Measurements from ENCODE around the gene KCTD18.
A peak's percentile ranks its signal among the peaks of the same experiment; 100 is the strongest.

KCTD18 gene

GRCh38 chr2:200492656-200493055 is 17.2 kb downstream of the KCTD18 start:
- DNase-seq = no peak
- in situ Hi-C loops (cut with HindIII; ENCODE audit: low pct_ligation_motif_present, low pct_unique_long_range_greater_than_20kb, low sequenced_read_pairs) = loop anchor here (25.0 kb wide), 1 partner anchor 505 kb away; no protein-coding TSS in a partner anchor

- in situ Hi-C loops (cut with HindIII; ENCODE audit: low pct_ligation_motif_present, low pct_unique_long_range_greater_than_20kb, low sequenced_read_pairs) = loop anchor here (25.0 kb wide), 1 partner anchor 503 kb away; no protein-coding TSS in a partner anchor
- no peak for DNase-seq
Measured at GRCh38 chr2:200490001-200490400, 19.9 kb downstream of the KCTD18 start.

DNA sequence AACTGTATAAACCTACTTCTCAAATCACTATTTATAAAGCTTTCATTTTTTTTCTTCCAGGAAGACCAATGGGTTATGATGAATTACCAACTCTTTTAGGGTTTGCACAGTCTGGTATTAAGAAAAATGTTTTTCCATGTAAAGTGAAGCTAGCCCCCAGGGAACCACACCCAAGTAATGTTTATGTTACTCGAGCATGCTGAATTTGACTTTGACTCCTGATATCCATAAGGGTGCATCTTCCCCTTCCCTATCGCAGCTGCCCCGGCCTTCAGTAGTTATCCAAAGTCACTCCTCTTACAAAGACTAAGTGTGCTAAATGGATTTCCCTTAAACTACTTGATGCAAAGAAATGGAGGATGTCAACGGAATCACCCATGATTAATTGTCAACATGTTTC is 21.7 kb downstream of the KCTD18 start:
- in situ Hi-C loops (cut with HindIII; ENCODE audit: low pct_ligation_motif_present, low pct_unique_long_range_greater_than_20kb, low sequenced_read_pairs) = loop anchor here (25.0 kb wide), 1 partner anchor 501 kb away; no protein-coding TSS in a partner anchor

DNA sequence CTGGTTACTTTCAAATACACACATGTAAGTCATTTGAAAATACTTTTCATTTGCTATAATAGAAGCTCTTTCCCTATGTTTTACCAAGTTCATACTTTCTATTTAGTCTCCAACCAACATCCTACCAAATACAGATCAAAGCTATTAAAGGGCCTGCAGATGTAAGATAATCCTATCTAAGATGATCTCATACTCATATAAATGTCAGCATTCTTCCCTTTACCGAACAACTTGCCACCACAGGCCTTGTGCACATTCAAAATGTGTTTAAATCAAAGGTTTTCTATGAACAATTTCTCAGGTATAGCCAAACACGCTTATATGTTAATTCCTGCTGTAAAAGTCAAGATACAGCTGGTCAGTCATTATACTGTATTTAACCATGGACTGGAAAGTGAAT is 23.3 kb downstream of the KCTD18 start:
- DNase-seq = no peak
- in situ Hi-C loops (cut with HindIII; ENCODE audit: low pct_ligation_motif_present, low pct_unique_long_range_greater_than_20kb, low sequenced_read_pairs) = loop anchor here (25.0 kb wide), 1 partner anchor 499 kb away; no protein-coding TSS in a partner anchor

More for the DNA sequence above, 21.7 kb downstream of the KCTD18 start:
- no peak for DNase-seq

DNA sequence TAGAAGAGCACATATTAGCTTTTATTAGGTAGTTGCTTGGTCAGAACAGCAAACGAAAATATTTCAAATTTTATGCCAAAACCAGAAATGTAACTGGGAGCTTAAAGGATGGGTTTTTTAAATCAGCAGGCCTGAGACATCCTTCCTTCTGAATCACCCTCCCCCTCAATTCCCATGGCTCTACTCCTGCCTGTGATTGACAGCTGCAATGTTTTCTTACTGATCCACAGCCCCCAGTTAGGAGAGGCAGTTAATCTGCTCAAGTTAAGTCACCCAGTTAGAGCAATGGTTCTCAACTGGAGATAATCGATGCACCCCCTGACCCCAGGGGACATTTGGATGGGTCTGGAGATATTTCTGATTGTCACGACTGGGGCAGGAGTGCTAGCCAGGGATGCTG is 24.9 kb downstream of the KCTD18 start:
- DNase-seq = no peak
- in situ Hi-C loops (cut with HindIII; ENCODE audit: low pct_ligation_motif_present, low pct_unique_long_range_greater_than_20kb, low sequenced_read_pairs) = loop anchor here (25.0 kb wide), 1 partner anchor 498 kb away; no protein-coding TSS in a partner anchor

GRCh38 chr2:200483729-200484198 is 26.1 kb downstream of the KCTD18 start:
- DNase-seq = peak; percentile 55
- in situ Hi-C loops (cut with HindIII; ENCODE audit: low pct_ligation_motif_present, low pct_unique_long_range_greater_than_20kb, low sequenced_read_pairs) = loop anchor here (25.0 kb wide), 1 partner anchor 496 kb away; no protein-coding TSS in a partner anchor

- no peak for DNase-seq
- in situ Hi-C loops (cut with HindIII; ENCODE audit: low pct_ligation_motif_present, low pct_unique_long_range_greater_than_20kb, low sequenced_read_pairs) = loop anchor here (25.0 kb wide), 1 partner anchor 495 kb away; no protein-coding TSS in a partner anchor
Measured at GRCh38 chr2:200482194-200482593, 27.7 kb downstream of the KCTD18 start.

GRCh38 chr2:200479692-200480265 is 30.1 kb downstream of the KCTD18 start:
- in situ Hi-C loops (cut with HindIII; ENCODE audit: low pct_ligation_motif_present, low pct_unique_long_range_greater_than_20kb, low sequenced_read_pairs) = loop anchor here (25.0 kb wide), 1 partner anchor 492 kb away; no protein-coding TSS in a partner anchor
- peak; percentile 8 for DNase-seq

DNA sequence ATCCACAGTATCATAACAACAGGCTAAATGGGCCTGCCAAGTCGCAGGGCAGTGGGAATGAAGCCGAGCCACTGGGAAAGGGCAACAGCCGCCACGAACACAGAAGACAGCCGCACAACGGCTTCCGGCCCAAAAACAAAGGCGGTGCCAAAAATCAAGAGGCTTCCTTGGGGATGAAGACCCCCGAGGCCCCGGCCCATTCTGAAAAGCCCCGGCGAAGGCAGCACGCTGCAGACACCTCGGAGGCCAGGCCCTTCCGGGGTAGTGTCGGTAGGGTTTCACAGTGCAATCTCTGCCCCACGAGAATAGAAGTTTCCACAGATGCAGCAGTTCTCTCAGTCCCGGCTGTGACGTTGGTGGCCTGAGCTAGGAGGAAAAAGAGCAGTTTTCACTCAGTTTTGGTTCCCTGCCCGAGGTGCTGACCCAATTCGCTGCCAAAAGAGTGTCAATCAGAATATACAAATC is 32.2 kb downstream of the KCTD18 start:
- in situ Hi-C loops (cut with HindIII; ENCODE audit: low pct_ligation_motif_present, low pct_unique_long_range_greater_than_20kb, low sequenced_read_pairs) = loop anchor here (25.0 kb wide), 1 partner anchor 490 kb away; no protein-coding TSS in a partner anchor
- DNase-seq = no peak

DNA sequence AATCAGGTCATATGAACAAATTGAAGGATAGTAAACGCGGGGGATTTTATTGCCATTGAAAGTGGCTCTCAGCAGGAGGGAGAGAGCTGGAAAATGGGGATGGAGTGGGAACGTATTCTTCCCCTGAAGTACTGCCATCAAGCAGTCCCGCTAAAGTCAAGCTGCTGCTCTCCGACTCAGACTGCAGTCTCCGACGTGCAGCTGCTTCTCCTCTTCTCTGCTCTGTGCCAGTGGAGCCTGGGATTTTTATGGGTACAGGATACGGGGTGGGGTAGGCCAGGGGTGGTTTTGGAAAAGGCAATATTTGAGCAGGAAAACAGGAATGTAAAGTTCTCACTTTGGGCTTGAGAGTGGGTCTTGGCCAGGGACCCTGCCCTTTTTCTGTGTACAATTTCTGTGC is 33.0 kb downstream of the KCTD18 start:
- in situ Hi-C loops (cut with HindIII; ENCODE audit: low pct_ligation_motif_present, low pct_unique_long_range_greater_than_20kb, low sequenced_read_pairs) = loop anchor here (25.0 kb wide), 1 partner anchor 490 kb away; no protein-coding TSS in a partner anchor

DNA sequence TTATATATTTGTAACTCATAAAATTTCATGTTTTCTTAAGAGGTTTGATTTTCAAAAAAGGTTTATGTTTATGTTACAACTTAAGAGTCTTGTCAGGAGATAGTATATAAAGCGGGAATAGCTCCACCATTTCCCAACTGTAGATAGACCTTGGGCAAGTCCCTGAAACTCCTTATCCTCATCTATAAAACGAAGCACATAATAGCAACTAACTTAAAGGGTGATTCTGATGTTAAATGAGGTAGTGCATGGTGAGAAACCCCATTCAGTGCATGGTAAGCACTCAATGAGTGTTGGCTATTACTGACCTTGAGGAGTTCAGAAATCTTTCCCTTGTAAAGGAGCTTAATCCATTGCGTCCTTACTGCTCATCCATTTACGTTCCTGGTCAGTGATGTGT is 34.1 kb downstream of the KCTD18 start:
- no peak for DNase-seq
- in situ Hi-C loops (cut with HindIII; ENCODE audit: low pct_ligation_motif_present, low pct_unique_long_range_greater_than_20kb, low sequenced_read_pairs) = loop anchor here (25.0 kb wide), 1 partner anchor 488 kb away; no protein-coding TSS in a partner anchor

More for the DNA sequence above, 33.0 kb downstream of the KCTD18 start:
- no peak for DNase-seq

DNA sequence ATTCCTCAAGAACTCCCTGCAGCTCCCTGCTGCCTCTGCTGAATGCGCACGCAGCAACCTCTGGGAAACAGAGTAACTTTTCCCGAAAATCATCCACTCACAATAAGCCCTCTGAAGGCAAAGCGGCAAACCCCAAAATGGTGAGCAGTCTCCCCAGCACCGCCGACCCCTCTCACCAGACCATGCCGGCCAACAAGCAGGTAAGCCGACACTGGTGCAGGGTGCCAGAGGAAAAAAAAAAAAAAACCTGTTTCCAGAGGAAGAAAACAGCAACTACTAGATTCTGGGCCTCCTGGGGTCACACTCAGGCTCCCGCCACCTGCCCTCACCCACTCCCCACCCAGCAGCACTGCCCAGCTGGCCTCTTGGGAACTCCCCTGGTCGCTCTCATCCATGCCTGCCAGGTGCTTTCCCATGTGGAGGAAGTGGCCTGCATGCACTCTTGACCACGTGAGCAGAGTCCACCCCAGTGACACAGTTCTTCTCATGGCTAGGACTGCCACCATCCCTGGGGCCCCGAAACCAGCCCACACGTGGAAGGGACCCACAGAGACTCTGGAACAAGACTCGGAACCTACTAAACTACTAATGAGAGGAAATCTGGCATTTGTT is 36.9 kb downstream of the KCTD18 start:
- DNase-seq = no peak
- in situ Hi-C loops (cut with HindIII; ENCODE audit: low pct_ligation_motif_present, low pct_unique_long_range_greater_than_20kb, low sequenced_read_pairs) = no loop called here

GRCh38 chr2:200471928-200472645 is 37.8 kb downstream of the KCTD18 start:
- in situ Hi-C loops (cut with HindIII; ENCODE audit: low pct_ligation_motif_present, low pct_unique_long_range_greater_than_20kb, low sequenced_read_pairs) = no loop called here

DNA sequence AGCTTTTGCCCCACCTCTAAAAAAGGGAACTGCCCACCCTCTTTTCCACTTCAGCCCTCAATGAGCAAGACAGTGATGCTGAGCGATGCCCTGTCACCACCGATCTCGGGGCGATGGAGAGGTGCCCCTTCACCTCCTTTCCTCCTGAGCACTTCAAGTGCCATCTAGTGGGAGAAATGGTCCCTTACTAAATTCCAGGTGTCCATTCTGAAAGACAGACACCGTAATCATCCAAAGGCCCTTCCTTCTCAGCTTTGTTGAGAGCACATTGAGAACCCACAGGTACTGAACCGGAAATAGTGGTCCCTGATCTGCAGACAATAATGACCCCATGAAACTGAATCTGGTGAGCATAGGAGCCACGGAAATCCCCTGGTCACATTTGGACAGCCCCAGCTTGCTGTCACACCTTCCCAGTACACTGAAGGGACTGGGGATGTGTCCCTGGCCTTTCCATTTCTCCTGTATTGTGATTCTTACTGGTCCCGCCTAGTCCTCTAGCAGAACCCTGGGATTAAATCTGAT is 38.5 kb downstream of the KCTD18 start:
- peak; percentile 50 for DNase-seq
- in situ Hi-C loops (cut with HindIII; ENCODE audit: low pct_ligation_motif_present, low pct_unique_long_range_greater_than_20kb, low sequenced_read_pairs) = no loop called here

More at GRCh38 chr2:200471928-200472645, 37.8 kb downstream of the KCTD18 start:
- no peak for DNase-seq

- no peak for DNase-seq
- in situ Hi-C loops (cut with HindIII; ENCODE audit: low pct_ligation_motif_present, low pct_unique_long_range_greater_than_20kb, low sequenced_read_pairs) = no loop called here
Measured at GRCh38 chr2:200470230-200470629, 39.6 kb downstream of the KCTD18 start.

DNA sequence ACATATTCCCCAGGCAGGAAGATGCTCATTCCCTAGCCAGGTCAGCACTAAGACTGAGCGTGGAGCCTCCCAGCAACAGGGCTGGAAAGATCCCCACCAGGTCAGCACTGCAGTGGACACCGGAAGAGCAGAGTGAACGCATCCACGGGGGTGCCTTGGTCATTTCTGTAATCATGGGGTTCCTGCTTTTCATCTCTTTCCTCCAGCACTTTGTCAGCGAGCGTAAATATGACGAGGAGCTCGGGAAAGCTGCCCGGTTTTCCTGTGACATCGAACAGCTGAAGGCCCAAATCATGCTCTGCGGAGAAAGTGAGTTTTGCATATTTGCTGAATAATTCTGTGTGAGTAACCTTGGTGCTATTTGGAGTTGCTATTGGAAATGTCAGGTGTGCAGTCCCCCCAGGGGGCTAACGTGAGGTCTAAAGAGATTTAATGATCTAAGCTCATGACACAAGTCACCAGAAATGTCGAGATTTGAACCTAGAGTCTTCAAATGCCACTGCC is 40.1 kb downstream of the KCTD18 start:
- no peak for DNase-seq
- in situ Hi-C loops (cut with HindIII; ENCODE audit: low pct_ligation_motif_present, low pct_unique_long_range_greater_than_20kb, low sequenced_read_pairs) = no loop called here

GRCh38 chr2:200467806-200468681 is 41.8 kb downstream of the KCTD18 start:
- DNase-seq = no peak
- in situ Hi-C loops (cut with HindIII; ENCODE audit: low pct_ligation_motif_present, low pct_unique_long_range_greater_than_20kb, low sequenced_read_pairs) = no loop called here
